Lung (tissue), 12 donors: ENCODE data around the gene GLYATL3. TPM values are rescaled to one million over a fixed set of nuclear protein-coding genes. Genes with fewer than 3 reads are reported as not detected.

Experiments used
- ATAC-seq: fragments of 200-7000 bp; cut with Tn5 transposase; one replicate; pipeline ENCODE4 v1.9.1; 2020; ENCODE audit warnings: moderate number of reproducible peaks; ENCODE audit not compliant: insufficient read depth, low FRiP score
- DNase-seq, 3 donors: peaks; one replicate each; pipeline ENCODE4 v3.0.0-alpha.2; 2013 to 2017
- H3K27ac ChIP-seq, 2 donors: one replicate each; pipeline ENCODE4 v1.5.1; 2013; ENCODE audit warnings: mild to moderate bottlenecking in 2 of 2, moderate library complexity in 2 of 2, control low read depth in 1 of 2, inconsistent platforms in 1 of 2, low read depth in 1 of 2, low read length in 1 of 2
- H3K27me3 ChIP-seq, 3 donors: one replicate each; pipeline ENCODE4 v1.5.1; 2013; ENCODE audit warnings: low read length in 2 of 3; ENCODE audit not compliant: control insufficient read depth in 3 of 3, insufficient read depth in 3 of 3
- H3K36me3 ChIP-seq, 4 donors: one replicate each; pipeline ENCODE4 v1.5.1; 2013; ENCODE audit warnings: low read length in 4 of 4, mild to moderate bottlenecking in 1 of 4, moderate library complexity in 1 of 4; ENCODE audit not compliant: control insufficient read depth in 4 of 4, insufficient read depth in 4 of 4
- H3K4me1 ChIP-seq, 5 donors: one replicate each; pipeline ENCODE4 v1.5.1; 2013; ENCODE audit warnings: low read length in 5 of 5, mild to moderate bottlenecking in 2 of 5, moderate library complexity in 1 of 5; ENCODE audit not compliant: control insufficient read depth in 5 of 5, insufficient read depth in 5 of 5
- H3K4me3 ChIP-seq: one replicate; pipeline ENCODE4 v1.5.1; 2013; ENCODE audit warnings: mild to moderate bottlenecking, control low read depth, moderate library complexity
- H3K9ac ChIP-seq, 2 donors: one replicate each; pipeline ENCODE4 v1.5.1; 2013; ENCODE audit warnings: low read length in 2 of 2, control low read depth in 1 of 2; ENCODE audit not compliant: insufficient read depth in 1 of 2
- H3K9me3 ChIP-seq, 4 donors: one replicate each; pipeline ENCODE4 v1.5.1; 2013; ENCODE audit warnings: low read length in 3 of 4, mild to moderate bottlenecking in 1 of 4, moderate library complexity in 1 of 4; ENCODE audit not compliant: control insufficient read depth in 4 of 4, insufficient read depth in 3 of 4
- WGBS, 2 donors: extraction: QIAGEN DNeasy Blood & Tissue Kit; methylation state at CpG; one replicate each; pipeline ENCODE4 v1.1.7; 2013; 5-methylcytosine and 5-hydroxymethylcytosine counted together
- polyA plus RNA-seq, 2 donors: library from polyadenylated mRNA; stranded (reverse); fragments of 200-250 nt; gene quantifications; one replicate each; pipeline ENCODE4 v1.2.1, GENCODE V29; 2013
- total RNA-seq, 2 donors: library from RNA; depleted of rRNA in 1 of 2; stranded (reverse); fragments of >200 nt in 1 of 2; gene quantifications; one replicate each; pipeline ENCODE4 v1.2.1, GENCODE V29; 2014 to 2021
- TF ChIP-seq, protein P1 (sequence below): IDR thresholded peaks from 2 replicates; pipeline ENCODE4 v1.5.1; 2012; ENCODE audit warnings: mild to moderate bottlenecking; ENCODE audit errors: control extremely low read depth, extremely low read depth
- donor health status: control.
- donor health status: control.
- donor health status: Bipolar disorder and iron deficiency.
- donor health status: healthy.
- donor health status: DM: yes; HTN: yes; CAD: no.

The GLYATL3 gene
- total and polyA plus RNA-seq, 4 donors, result not detected

DNA sequence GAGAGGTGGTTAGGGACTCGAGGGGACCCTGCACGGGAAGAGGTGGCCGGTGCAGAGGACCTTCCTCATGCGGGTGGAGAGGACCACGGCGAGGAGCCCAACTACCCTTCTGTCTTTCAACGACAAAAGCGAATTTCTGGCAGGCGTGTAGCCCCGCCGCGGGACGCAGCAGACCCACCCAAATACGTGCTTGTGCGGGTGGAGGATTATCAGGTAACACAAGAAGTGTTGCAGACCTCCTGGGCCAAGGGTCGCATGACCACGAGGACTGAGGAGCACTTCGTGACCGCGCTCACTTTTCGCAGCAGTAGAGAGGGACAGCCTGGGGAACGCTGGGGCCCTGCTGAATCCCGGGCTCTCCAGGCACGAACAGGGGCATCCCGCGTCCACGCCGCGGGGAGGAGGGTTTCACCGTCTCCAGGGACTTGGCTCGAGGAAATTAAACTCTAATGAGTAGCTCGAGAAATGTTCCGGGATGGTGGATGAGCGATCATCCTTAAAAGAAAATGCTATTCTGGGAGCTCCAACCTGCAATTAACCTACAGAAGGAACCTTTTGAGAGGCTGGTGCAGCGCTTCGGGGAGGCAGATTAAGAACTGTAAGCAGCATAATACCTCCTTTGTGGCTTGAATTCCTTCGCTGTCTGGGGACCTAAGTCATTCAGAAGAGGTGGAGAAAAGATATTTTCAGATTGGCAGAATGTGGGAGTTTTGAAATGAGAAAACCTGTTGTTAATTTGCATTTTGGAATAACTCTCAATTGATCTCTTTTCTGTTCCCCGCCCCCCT, 51.5 kb downstream of the GLYATL3 start:
- DNase-seq (peak in 2 of 3 donors; percentile 31 to 35), ATAC-seq (peak; percentile 9)
- H3K4me1 ChIP-seq, result peaks cover 2 to 19% (median 3%) of the 10 kb centered on the region in 5 donors
- peaks cover 0 to 19% (median 15%) of the 10 kb centered on the region in 3 donors for H3K27me3 ChIP-seq
- no peaks in the 10 kb centered on the region for H3K36me3 ChIP-seq
- TF ChIP-seq, protein P1, sequence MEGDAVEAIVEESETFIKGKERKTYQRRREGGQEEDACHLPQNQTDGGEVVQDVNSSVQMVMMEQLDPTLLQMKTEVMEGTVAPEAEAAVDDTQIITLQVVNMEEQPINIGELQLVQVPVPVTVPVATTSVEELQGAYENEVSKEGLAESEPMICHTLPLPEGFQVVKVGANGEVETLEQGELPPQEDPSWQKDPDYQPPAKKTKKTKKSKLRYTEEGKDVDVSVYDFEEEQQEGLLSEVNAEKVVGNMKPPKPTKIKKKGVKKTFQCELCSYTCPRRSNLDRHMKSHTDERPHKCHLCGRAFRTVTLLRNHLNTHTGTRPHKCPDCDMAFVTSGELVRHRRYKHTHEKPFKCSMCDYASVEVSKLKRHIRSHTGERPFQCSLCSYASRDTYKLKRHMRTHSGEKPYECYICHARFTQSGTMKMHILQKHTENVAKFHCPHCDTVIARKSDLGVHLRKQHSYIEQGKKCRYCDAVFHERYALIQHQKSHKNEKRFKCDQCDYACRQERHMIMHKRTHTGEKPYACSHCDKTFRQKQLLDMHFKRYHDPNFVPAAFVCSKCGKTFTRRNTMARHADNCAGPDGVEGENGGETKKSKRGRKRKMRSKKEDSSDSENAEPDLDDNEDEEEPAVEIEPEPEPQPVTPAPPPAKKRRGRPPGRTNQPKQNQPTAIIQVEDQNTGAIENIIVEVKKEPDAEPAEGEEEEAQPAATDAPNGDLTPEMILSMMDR, result no peak
- whole genome bisulfite sequencing, 2 donors, result 2% methylated on average over 38 of the region's 38 CpGs
- H3K9me3 ChIP-seq, result no peaks in the 10 kb centered on the region
- H3K27ac ChIP-seq, result no peak overlapping the region
- peak overlapping the region; percentile 3 to 55 for H3K9ac ChIP-seq
- H3K4me3 ChIP-seq, result peak overlapping the region; percentile 15

DNA sequence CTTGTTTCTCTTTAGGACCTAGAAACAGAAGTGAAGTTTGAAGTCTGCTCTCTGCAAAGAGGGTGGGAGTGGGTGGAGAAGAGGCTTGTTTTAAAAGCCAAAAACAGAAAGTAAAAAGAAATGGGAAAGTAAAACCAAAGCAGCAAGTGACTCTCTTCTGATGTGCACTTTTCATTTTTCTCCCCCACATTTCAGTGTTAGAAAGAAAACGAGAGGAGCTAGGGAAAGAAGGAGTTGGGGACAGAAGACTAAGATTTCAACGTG, 52.1 kb downstream of the GLYATL3 start:
- 24 to 28% methylated on average over 2 of the region's 2 CpGs for WGBS, 2 donors
- TF ChIP-seq, protein P1, result no peak
- no peak overlapping the region for H3K4me3 ChIP-seq
- DNase-seq, result no peak
- peaks cover 0 to 19% (median 15%) of the 10 kb centered on the region in 3 donors for H3K27me3 ChIP-seq
- H3K36me3 ChIP-seq, result no peaks in the 10 kb centered on the region
- no peaks in the 10 kb centered on the region for H3K9me3 ChIP-seq
- no peak for ATAC-seq
- H3K4me1 ChIP-seq, result peaks cover 2 to 19% (median 5%) of the 10 kb centered on the region in 5 donors
- H3K27ac ChIP-seq, result no peak overlapping the region
- H3K9ac ChIP-seq, result peak overlapping the region in 1 of 2 donors; percentile 55

DNA sequence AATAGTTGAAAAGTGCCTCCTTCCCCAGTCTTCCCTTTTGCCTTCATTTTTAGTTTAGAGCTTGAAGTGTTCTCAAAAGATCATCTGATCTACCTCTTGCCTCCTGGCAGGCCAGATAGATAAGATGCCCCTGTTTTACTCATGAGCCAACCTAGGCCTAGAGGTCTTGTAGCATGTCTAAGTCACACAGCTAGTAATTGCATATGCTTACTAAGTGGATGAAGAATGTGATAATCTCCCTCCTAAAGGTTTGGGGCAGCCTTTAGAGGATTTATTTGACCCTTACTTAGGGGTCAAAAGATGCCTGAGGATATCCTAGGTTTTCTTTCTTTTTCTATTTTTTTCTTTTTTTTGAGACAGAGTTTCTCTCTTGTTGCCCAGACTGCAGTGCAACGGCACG, 52.9 kb downstream of the GLYATL3 start:
- WGBS, 2 donors, result 77 to 97% methylated on average over 2 of the region's 2 CpGs
- ATAC-seq, result no peak

More for the DNA sequence above, 52.9 kb downstream of the GLYATL3 start:
- H3K4me1 ChIP-seq, result peaks cover 2 to 19% (median 5%) of the 10 kb centered on the region in 5 donors
- no peak for DNase-seq
- no peak overlapping the region for H3K4me3 ChIP-seq
- no peak overlapping the region for H3K9ac ChIP-seq
- H3K27me3 ChIP-seq, result peaks cover 0 to 19% (median 15%) of the 10 kb centered on the region in 3 donors
- no peaks in the 10 kb centered on the region for H3K36me3 ChIP-seq
- no peak overlapping the region for H3K27ac ChIP-seq
- TF ChIP-seq, protein P1, result no peak
- no peaks in the 10 kb centered on the region for H3K9me3 ChIP-seq
